OCI-LY3 (cell line): Measurements from ENCODE around the gene EHMT1.

ENCODE experiments used
- EZH2phosphoT487 ChIP-seq: fragments of 200-600 bp; shearing (Covaris generic); IDR thresholded peaks from 2 replicates; pipeline ENCODE4 v1.6.1; 2018; ENCODE audit warnings: antibody characterized with exemption, mixed run types, low read depth
- TF ChIP-seq, protein P1 (sequence below): fragments of 200-600, 300-600 bp; sonication (generic); IDR thresholded peaks from 2 replicates; pipeline ENCODE4 v1.5.1; 2014; ENCODE audit warnings: antibody characterized with exemption, low read length, low read depth

DNA sequence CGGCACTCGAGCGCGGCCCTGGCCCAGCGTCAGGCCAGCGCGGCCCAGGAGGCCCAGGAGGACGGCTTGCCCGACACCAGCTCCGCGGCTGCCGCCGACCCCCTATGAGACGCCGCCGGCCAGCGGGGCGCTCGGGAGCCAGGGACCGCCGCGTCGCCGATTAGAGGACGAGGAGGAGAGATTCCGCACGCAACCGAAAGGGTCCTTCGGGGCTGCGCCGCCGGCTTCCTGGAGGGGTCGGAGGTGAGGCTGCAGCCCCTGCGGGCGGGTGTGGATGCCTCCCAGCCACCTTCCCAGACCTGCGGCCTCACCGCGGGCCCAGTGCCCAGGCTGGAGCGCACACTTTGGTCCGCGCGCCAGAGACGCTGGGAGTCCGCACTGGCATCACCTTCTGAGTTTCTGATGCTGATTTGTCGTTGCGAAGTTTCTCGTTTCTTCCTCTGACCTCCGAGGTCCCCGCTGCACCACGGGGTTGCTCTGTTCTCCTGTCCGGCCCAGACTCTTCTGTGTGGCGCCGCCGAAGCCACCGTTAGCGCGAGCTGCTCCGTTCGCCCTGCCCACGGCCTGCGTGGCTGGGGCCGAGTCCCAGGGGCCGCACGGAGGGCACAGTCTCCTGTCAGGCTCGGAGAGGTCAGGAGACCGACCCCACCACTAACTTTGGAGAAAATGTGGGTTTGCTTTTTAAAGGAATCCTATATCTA, 216.2 kb downstream of the EHMT1 start:
- TF ChIP-seq, protein P1, sequence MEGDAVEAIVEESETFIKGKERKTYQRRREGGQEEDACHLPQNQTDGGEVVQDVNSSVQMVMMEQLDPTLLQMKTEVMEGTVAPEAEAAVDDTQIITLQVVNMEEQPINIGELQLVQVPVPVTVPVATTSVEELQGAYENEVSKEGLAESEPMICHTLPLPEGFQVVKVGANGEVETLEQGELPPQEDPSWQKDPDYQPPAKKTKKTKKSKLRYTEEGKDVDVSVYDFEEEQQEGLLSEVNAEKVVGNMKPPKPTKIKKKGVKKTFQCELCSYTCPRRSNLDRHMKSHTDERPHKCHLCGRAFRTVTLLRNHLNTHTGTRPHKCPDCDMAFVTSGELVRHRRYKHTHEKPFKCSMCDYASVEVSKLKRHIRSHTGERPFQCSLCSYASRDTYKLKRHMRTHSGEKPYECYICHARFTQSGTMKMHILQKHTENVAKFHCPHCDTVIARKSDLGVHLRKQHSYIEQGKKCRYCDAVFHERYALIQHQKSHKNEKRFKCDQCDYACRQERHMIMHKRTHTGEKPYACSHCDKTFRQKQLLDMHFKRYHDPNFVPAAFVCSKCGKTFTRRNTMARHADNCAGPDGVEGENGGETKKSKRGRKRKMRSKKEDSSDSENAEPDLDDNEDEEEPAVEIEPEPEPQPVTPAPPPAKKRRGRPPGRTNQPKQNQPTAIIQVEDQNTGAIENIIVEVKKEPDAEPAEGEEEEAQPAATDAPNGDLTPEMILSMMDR: no peak
- TF ChIP-seq EZH2phosphoT487: no peak
